ENCODE measurements around the gene NINJ1. TPM values are rescaled to one million over a fixed set of nuclear protein-coding genes. Genes with fewer than 3 reads are reported as not detected.

The NINJ1 gene
- total and polyA plus RNA-seq, 2 of the 13 experiments (the other 11 are each of a cell fraction or from before 2014, with no cell fraction given), result 81.2 to 92.1 TPM

- TF ChIP-seq MYC (CRISPR knock-in tag; IDR thresholded peaks at IDR 0.05; ENCODE audit: borderline replicate concordance) (peak; percentile 47), MAFF (IDR thresholded peaks at IDR 0.05; ENCODE audit: low read depth, low read length) (no peak), ZSCAN31 (CRISPR knock-in tag; IDR thresholded peaks at IDR 0.05; ENCODE audit: low read depth) (no peak), ZNF790 (CRISPR knock-in tag; IDR thresholded peaks at IDR 0.05; ENCODE audit: borderline replicate concordance) (no peak), ESRRA (CRISPR knock-in tag; IDR thresholded peaks at IDR 0.05; ENCODE audit: low read depth) (no peak), ZNF207 (IDR thresholded peaks at IDR 0.05; ENCODE audit: borderline replicate concordance) (no peak), CBFB (CRISPR knock-in tag; IDR thresholded peaks at IDR 0.05) (no peak), ZNF556 (CRISPR knock-in tag; IDR thresholded peaks at IDR 0.05; ENCODE audit: borderline replicate concordance) (0 out of 2 replicates have a peak, but pooled peaks have one; percentile 41), ELF3 (CRISPR knock-in tag; IDR thresholded peaks at IDR 0.05) (0 out of 2 replicates have a peak, but pooled peaks have one; percentile 40), NCOR1 (IDR thresholded peaks at IDR 0.05; ENCODE audit: borderline replicate concordance, low read length) (no peak), ZNF484 (CRISPR knock-in tag; IDR thresholded peaks at IDR 0.05; ENCODE audit: borderline replicate concordance, low read depth) (no peak), HDAC6 (IDR thresholded peaks at IDR 0.05; ENCODE audit: low read depth, low read length) (no peak), WIZ (CRISPR knock-in tag; IDR thresholded peaks at IDR 0.05) (no peak), NBN (conservative IDR thresholded peaks at IDR 0.05) (no peak), ZFP91 (CRISPR knock-in tag; IDR thresholded peaks at IDR 0.05; ENCODE audit: borderline replicate concordance) (no peak; the same call in 1 of the 2 replicates), ZNF160 (CRISPR knock-in tag; IDR thresholded peaks at IDR 0.05) (no peak), MEF2D (CRISPR knock-in tag; IDR thresholded peaks at IDR 0.05) (peak; percentile 47; the same call in 1 of the 2 replicates), HNRNPUL1 (IDR thresholded peaks at IDR 0.05; ENCODE audit: low read depth, low read length) (no peak), ZNF724P (CRISPR knock-in tag; IDR thresholded peaks at IDR 0.05; ENCODE audit: borderline replicate concordance) (no peak), ZNF136 (CRISPR knock-in tag; IDR thresholded peaks at IDR 0.05; ENCODE audit: low read depth) (no peak), ZSCAN20 (CRISPR knock-in tag; IDR thresholded peaks at IDR 0.05; ENCODE audit: borderline replicate concordance) (no peak)
- TF ChIP-seq, protein P1, sequence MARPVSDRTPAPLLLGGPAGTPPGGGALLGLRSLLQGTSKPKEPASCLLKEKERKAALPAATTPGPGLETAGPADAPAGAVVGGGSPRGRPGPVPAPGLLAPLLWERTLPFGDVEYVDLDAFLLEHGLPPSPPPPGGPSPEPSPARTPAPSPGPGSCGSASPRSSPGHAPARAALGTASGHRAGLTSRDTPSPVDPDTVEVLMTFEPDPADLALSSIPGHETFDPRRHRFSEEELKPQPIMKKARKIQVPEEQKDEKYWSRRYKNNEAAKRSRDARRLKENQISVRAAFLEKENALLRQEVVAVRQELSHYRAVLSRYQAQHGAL (CRISPR knock-in tag; IDR thresholded peaks at IDR 0.05; ENCODE audit: not compliant biosample characterization), result no peak
- TF ChIP-seq, protein P2, sequence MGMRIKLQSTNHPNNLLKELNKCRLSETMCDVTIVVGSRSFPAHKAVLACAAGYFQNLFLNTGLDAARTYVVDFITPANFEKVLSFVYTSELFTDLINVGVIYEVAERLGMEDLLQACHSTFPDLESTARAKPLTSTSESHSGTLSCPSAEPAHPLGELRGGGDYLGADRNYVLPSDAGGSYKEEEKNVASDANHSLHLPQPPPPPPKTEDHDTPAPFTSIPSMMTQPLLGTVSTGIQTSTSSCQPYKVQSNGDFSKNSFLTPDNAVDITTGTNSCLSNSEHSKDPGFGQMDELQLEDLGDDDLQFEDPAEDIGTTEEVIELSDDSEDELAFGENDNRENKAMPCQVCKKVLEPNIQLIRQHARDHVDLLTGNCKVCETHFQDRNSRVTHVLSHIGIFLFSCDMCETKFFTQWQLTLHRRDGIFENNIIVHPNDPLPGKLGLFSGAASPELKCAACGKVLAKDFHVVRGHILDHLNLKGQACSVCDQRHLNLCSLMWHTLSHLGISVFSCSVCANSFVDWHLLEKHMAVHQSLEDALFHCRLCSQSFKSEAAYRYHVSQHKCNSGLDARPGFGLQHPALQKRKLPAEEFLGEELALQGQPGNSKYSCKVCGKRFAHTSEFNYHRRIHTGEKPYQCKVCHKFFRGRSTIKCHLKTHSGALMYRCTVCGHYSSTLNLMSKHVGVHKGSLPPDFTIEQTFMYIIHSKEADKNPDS (CRISPR knock-in tag; IDR thresholded peaks at IDR 0.05), result no peak
These were observed 45.1 kb upstream of the NINJ1 start (continued) for GRCh38 chr9:93178851-93179786.
